ENCODE data around the gene PHETA2.

Gene PHETA2

GRCh38 chr22:42074132-42074811 lies at the start of gene PHETA2:
Gene PHETA2, plus strand, starts transcription at chr22:42074248. Its CDS starts 3,046 bp downstream, at chr22:42077294.
- no peak for DNase-seq

- no peak for DNase-seq
Measured at GRCh38 chr22:42025421-42025820, 48.6 kb upstream of the PHETA2 start.

- DNase-seq: no peak
Measured at GRCh38 chr22:42026705-42027104, 47.3 kb upstream of the PHETA2 start.

- no peak for DNase-seq
Measured at GRCh38 chr22:42033263-42034181, 40.5 kb upstream of the PHETA2 start.

- DNase-seq: no peak
Measured at GRCh38 chr22:42035256-42035655, 38.8 kb upstream of the PHETA2 start.

GRCh38 chr22:42039271-42039670 lies 34.8 kb upstream of the PHETA2 start:
- DNase-seq: no peak

GRCh38 chr22:42041784-42042183 lies 32.3 kb upstream of the PHETA2 start:
- DNase-seq: no peak

- DNase-seq: no peak
Measured at GRCh38 chr22:42050641-42051180, 23.3 kb upstream of the PHETA2 start.

GRCh38 chr22:42052765-42053164 lies 21.3 kb upstream of the PHETA2 start:
- no peak for DNase-seq

- no peak for DNase-seq
Measured at GRCh38 chr22:42056757-42057511, 17.1 kb upstream of the PHETA2 start.

GRCh38 chr22:42060489-42060888 lies 13.6 kb upstream of the PHETA2 start:
- no peak for DNase-seq

- DNase-seq: no peak
Measured at GRCh38 chr22:42061041-42061440, 13.0 kb upstream of the PHETA2 start.

GRCh38 chr22:42062506-42063170 lies 11.4 kb upstream of the PHETA2 start:
- DNase-seq: no peak

- no peak for DNase-seq
Measured at GRCh38 chr22:42064629-42065028, 9.4 kb upstream of the PHETA2 start.

- no peak for DNase-seq
Measured at GRCh38 chr22:42065438-42066125, 8.5 kb upstream of the PHETA2 start.

- no peak for DNase-seq
Measured at GRCh38 chr22:42066126-42066761, 7.8 kb upstream of the PHETA2 start.

GRCh38 chr22:42066937-42067336 lies 7.1 kb upstream of the PHETA2 start:
- no peak for DNase-seq

GRCh38 chr22:42067671-42068251 lies 6.3 kb upstream of the PHETA2 start:
- DNase-seq: no peak

- DNase-seq: no peak
Measured at GRCh38 chr22:42068291-42068690, 5.8 kb upstream of the PHETA2 start.

- DNase-seq: no peak
Measured at GRCh38 chr22:42069801-42070516, 4.1 kb upstream of the PHETA2 start.

Measured in NCI-H748 treated with DMSO at 0.1 percent for 48 hours (cell line).